ENCODE measurements around the gene TXNL4A.

DNA sequence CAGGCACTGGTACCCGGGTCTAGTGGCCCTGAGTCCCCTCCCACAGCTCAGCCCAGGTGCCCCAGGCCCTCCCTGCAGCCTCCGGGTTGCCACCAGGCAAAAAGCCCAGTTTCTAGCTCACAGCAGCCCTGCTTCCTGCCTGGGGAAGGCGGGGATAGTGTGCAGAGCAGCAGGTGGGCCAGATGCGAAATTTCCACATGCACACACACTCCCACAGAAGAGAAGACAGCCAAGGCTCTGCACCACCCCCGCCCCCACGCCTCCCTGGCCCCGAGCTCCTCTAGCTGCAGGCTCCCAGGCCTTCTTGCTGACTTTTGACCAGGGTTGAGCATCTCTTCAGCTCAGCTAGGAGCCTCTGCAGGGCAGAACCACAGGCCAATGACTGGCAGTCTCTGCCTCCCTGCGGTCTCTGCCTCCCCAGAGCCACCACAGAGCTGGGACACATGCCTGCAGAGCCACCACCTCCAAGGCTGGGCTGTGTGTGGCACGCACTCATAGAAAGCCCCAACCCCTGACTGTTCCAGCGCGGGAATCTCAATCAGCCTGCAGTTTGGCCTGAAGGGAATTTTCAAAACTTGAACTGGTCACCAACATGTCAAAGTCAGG is 44.1 kb downstream of the TXNL4A start:
- TF ChIP-seq EZH2 (IDR thresholded peaks at IDR 0.05; ENCODE audit: borderline replicate concordance, low read depth, low read length, severe bottlenecking): no peak
- no peak for TF ChIP-seq CTCF (IDR thresholded peaks at IDR 0.05; ENCODE audit: borderline replicate concordance, extremely low read depth, low read length, poor library complexity, severe bottlenecking)

Data from DND-41 (cell line).